Fibroblast of skin of left quadriceps (primary cell): ENCODE measurements around the gene MRPS18A.

ENCODE experiments used
- DNase-seq, 2 experiments: peaks; one replicate each; pipeline ENCODE4 v3.0.0-alpha.2; 2013; ENCODE audit warnings: low read depth in 2 of 2

Gene MRPS18A

DNA sequence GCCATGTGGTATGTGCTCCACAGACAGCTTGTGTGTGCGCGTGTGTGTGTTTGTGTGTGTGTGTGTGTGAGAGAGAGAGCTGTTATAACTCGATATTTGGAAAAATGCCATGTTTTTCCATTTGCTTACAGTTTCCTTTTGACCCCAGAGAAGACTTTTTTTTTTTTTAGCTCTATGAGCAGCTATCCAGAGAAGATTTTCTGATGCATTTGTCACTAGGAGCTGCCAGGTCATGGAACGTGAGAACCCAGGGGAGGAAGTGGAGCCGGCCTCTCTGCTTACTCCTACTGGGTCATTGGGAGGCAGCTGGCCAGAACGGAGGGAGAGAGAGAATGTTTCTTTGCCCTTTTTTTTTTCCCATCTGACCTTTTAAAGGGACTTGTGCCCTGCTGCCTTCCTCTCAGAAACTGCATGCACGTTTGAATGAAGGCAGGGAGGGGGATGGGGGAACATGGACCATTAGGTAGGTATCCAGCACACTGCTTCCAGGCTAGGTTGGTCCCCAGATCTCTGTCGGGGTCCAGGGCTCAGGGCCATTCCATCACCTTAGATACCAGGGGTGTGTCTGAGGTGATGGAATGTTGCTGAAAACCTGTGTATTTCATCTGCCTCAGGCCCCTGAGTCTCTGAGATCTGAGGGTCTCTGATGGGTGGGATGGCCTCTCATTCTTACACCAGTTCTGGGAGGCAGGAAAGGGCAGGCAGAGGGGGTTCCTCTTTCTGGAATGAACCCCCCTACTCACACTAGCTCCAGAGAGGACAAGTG, 11.2 kb upstream of the MRPS18A start:
- no peak for DNase-seq

DNA sequence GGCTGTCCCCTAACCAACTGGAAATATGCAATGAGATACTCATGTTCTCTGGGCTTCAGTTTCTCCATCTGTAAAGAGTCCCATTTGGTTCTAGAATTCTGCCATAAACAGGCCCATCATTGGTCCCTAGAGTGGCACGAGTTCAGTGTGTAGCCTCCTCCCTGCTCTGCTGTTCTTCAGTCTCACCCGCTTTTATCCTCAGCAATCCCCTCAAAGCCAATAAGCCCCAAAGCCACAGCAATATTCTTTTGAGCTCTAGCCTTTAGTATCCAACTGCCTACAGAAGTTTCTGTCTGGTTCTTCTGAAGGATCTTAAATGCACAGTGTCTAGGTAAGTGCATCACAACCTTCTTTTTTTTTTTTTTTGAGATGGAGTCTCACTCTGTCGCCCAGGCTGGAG, 9.8 kb upstream of the MRPS18A start:
- DNase-seq: no peak

DNA sequence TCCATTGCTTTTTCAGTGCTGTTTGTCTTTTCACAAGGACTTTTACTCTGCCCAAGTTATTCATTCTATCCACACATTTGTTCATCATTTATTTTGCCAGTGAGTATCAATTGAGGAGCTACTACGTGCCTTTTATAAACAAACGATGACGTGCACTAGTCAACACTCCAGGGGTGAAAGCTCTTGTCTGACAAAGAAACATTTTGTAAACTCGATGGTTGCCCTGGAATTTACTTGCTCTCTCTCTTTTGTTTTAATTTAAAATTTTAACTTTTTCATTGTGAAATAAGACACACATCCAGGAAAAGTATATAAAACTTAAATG, 8.3 kb upstream of the MRPS18A start:
- no peak for DNase-seq

DNA sequence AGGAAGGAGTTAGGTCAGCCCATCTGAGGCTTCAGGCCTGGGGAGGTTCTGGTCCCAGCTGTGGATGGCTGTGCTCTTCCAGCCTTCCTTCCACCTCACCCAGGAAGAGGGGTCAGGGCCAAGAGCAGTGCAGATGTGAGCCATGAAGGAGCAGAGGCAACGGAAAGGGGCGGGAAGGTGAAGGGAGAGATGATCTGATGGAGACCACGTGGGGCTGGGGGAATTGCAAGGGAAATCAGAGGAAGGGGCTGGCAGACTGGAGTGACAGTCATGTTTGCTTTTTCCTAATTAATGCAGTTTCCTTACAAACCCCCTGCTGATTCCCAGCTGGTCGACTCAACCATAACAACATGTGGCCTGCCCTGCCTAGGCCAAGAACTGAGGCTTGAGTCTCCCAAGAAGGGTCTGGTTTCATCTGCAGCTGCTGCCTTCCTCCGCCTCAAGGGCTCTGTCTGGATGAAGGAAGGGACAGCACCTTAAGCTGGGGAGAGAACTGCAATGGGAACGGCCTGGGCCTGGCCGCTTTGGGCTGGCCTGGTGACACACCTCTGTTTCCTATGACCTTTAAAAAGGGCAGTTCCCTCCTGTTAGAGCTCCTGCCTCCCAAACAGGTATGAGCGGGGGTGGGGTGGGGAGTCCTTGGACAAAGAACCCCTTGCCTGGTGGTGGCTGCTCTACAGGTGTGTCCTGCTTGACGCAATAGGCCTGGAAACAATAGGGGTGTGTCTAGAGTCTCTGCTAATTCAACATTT, 7.8 kb upstream of the MRPS18A start:
- no peak for DNase-seq

DNA sequence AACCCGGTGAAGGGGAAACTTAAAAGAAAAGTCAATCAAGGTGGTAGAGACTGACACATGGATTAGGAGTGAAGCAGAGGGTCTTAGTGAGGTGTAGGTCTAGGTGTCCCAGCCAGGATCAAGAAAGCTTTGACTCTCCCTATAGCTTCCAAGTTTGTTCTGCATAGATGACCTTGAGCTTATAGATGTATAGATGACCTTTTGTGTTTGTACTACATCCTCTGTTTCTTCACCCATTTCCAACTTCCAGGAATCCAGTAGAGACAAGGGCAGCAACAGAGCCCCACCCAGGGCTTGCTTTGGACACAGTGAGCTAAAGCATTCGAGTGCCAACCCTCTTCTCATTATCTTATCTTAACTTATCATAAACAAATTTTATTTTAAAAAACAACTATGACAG, 1.8 kb upstream of the MRPS18A start:
- DNase-seq: no peak

DNA sequence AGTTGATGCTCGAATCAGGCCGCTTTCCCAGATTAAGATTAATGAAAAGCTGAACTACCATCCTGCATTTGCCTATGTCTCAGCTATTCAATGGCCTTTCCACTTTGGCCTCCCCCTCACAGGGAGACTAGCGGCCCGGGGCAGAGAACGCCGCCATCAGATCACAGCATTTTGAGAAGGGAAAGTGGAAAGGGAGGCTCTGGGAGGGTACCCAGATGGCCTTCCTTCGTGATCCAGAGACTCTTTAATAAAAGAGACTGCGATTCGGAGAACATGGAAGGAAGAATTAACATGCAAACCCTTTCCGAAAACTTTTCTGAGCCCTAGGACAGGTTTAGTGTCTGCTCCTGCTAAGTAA, 533 bp downstream of the MRPS18A start:
- DNase-seq: no peak

DNA sequence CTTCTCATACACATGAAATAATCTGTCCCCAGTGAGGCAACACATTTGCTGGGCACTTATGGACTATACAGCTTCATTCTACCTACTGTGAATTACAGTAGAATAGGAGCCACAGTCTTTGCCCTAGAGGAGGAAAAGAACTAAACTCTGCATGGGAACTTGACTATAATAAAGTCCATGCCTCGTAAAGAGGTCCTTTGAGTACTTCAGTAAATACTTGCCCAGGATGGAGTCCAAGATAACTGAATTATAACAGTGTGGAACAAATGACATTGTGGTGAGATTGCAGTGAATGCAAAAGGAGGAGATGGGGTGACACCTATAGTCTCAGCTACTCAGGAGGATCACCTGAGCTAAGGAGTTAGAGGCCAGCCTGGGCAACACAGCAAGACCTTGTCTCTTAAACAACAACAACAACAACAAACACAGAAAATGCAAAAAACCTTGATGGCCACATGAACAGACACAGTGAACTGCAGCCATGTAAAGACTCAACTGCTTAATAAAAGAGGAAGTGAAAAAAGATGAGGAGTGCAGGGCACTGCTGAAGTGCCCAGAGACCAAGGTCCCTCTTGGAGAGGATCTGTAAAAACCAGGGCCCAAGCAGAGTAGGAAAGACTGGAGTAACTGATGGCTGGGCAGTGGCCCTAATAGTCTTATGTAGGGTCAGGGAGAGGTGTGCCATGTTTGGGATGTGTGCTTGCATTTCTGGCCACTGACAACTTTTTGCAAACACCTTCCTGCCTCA, 3.7 kb downstream of the MRPS18A start:
- DNase-seq: no peak

DNA sequence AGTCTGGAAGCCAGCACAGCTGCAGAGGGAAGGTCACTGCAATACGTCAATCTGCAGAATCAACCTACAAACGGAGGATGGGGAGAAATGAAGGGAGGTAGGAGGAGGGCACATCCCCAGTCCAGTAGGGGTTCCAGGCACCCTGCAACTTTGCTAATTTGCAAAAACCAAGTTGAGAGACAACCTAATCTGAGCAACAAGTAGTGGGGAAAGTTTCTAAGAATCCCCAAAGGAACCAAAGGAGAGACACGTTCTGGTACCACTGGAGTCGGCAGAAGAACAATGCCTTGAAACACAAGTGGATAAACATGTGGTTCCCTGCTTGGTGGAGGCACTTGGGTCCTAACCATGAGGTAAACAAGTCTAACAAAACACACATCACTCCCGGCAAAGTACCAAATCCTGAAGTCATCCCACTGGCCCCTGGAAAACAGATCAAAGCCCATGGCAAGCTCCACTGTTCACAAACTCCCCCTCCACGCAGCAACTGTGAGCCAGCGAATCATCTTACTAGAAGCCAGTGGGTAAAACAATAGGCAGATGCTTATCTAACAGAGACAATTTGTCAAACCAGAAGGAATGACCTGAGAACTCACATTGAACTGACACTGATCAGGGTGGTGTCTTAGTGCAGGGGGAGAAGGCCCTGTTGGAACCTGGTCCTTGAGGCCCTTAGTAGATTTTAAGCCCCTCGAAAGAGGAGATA, 4.7 kb downstream of the MRPS18A start:
- DNase-seq: no peak

DNA sequence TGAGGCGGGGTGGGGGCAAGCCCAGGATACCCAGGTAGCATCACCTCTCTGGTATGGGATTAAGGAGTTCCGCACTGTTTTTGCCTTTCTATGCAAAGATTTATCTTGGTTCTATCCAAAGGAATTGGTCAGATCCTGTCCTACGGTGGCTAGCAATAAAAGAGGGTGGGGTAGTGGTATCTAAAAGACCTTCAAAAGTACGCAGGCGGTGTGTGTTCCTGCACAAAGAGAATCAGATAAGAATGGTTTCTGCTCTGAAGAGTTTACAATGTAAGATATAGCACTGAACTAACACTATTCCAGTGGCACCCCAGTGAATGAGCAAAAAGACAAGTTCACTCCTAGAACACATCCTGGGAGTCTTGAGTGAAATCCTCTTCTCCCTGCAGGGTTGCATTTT, 6.3 kb downstream of the MRPS18A start:
- no peak for DNase-seq

DNA sequence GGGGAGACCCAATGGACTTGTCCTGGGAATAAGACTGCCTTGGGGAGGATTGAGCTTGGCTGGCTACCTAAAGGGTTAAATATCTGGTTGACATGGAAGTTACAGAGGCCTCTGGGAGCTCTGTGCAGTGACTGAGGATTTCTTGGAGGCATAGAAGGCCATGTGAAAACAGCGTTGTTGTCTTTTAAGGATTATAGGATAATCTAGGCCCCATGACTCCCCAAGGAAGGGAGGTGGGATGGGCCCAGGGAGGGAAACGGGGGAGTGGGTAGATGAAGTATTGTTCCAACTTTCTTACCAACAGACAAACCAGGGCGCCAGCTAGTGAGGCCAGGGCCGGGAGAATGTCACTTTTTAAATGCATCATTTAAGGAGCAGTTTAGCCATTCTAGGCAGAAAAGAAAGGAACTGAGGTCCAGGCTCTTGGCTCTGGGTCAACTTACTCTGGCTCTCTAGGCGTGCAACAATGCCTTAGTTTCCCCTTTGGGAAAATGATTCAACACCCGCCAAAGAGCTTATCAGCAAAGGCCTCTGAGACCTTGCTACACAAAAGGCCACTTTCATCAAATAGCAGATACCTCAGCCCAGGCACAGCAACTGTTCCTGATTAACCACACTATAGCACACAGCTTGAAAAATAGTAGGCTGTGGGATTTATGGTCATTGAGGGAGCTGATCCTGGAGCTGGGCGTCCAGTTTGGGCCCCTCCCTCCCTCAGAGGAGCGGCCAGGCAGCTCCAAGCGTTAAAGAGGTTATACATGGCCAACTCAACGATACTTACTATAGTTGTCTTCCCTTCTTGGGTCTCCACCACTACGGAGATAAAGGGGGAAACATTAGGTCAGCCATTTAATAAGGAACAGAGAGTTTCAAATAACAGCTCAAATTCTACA, 7.0 kb downstream of the MRPS18A start:
- no peak for DNase-seq

DNA sequence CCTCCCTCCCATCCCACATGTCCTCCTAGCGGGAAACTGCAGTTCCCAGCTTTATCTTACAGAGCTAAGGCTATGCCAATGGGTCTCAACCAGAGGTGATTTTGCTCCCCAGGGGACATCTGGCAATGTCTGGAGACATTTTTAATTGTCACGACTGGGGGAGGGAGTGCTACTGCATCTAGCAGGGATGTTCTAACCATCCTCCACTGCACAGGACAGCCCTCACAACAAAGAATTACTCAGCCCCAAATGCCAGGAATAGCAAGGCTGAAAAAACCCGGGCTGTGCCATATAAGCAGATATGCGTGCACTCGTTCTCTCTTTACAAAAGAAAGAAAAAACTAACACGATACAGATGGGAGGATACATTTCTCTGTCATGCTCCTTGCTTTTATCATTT, 8.5 kb downstream of the MRPS18A start:
- DNase-seq: no peak

DNA sequence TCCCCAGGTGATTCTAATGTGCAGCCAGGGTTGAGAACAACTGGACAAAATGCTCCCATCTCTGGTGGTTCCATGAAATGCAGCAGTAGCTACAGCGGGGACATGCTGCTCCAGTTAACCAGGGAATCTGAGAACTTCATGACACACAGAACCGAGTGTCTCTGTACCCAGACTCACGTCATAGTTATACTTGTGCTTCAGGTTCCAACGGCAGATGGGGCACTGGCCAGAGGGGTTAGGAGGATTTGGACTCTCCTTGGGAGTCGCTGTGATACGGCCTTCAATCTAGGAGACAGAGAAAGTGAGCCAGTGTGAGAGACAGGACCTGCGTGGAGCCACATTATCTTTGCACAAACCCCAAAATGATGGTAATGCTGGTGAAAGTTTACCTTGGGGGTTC, 9.2 kb downstream of the MRPS18A start:
- DNase-seq: no peak

DNA sequence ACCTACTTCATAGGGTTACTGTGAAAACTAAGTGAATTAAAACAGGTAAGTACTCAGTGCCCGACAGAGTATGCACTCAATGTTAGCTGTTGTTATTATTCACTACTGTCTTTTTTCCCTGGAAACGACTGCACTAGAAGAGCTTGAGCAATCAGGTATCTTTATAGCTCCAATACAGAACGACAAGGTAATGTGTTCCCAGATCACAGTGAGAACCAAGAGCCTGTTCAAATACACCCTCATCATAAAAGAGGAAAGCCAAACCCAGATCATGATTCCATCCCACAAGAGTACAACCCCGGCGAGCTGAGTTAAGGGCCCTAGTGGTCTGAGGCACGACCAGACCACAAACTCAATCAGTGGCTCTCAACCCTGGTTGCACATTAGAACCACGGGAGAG, 9.8 kb downstream of the MRPS18A start:
- no peak for DNase-seq

DNA sequence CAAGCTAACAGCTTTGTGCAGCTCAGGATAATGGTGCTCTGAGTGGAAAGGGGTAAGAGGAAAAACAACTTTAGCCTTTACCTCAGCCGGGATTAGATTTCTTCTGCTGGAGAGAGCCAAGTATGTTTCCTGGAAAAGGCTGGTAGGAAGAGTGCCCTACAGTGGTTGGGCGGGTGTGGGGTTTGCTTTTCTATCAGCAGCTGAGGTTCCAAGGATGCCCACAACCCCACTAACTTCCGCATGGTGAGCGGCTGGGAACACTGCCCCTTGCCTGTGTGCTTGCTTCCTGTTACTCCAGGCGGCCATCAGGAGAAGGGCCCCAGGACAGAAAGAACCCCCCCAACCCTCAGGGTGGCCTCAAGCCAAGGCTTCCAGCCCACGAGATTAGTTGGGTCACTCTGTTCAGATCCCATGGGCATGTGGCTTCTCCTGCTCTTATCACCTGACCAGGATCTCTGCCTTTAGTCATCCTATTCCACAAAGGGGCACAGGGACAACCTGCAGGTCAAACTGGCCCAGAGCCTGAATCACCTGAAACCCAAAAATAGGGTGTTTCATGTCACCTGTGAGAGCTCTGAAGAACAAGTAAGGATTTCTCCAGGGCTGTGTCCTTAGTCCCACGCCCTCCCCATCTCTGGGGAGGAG, 10.5 kb downstream of the MRPS18A start:
- DNase-seq: no peak

DNA sequence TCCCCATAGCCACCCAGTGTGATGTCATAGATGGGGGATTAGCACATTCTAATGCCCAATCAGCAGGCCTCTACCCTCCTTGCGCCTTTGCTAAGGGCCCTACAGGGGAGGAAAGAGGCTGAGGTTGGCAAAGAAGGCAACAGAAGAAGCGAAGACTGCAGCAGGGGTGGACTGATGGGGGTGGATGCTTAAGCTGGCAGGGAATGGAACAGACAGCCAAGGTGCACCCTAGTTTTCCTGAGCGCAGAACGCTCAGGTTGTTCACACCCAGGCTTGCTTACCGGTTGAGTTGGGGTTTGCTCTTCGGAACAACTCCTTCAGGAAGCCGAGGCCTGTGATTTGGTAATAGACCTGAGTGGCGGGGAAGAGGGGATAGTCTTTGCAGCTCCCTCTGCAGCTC, 12.7 kb downstream of the MRPS18A start:
- no peak for DNase-seq

DNA sequence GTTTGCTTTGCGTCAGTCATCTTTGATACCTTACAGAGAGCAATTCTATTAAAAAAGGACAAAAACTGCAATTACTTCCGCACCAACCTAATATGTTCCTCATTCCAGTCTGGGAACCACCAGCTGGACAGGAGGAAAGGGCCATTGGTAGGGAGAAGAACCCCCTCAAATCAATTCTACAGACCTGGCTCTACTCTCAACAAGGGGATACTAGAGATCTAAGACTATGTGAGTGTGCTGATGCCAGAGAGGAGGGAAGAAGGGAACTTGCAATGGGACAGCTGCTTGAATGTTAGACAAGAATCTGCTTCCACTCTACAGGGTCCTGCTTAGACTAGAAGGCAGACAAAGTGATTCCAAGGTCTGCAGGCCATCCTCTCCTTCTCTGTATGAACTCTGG, 13.3 kb downstream of the MRPS18A start:
- DNase-seq: no peak

DNA sequence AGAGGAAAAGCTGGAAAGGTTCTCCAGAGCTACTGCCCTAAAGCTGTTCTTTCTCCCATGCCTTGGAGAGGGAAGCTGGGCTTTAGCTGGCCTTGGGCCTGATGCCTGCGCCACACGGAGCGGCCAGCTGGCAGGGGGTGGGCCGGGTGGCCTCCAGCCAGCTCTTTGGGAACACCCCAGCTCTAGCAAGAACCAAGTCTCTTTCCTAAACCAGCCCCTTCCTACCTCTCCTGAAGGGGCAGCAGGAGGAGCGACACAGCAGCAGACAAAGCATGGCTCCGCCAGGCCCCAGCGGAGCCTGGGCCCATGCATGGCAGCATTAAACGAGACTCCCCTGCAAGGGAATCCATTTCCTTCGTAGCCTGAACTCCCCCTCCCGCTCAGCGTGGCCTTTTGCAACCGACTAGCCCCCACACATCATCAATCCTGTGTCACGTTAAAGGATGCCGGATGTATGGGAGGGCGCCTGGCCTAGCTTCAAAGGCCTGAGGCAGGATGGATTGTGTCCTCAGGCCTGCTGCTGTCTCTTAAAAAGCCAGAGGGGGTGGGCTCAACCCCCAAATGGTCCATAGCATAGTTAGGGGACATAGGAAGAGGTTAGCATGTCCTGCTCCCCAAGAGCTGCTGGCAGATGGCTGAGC, 14.0 kb downstream of the MRPS18A start:
- no peak for DNase-seq

DNA sequence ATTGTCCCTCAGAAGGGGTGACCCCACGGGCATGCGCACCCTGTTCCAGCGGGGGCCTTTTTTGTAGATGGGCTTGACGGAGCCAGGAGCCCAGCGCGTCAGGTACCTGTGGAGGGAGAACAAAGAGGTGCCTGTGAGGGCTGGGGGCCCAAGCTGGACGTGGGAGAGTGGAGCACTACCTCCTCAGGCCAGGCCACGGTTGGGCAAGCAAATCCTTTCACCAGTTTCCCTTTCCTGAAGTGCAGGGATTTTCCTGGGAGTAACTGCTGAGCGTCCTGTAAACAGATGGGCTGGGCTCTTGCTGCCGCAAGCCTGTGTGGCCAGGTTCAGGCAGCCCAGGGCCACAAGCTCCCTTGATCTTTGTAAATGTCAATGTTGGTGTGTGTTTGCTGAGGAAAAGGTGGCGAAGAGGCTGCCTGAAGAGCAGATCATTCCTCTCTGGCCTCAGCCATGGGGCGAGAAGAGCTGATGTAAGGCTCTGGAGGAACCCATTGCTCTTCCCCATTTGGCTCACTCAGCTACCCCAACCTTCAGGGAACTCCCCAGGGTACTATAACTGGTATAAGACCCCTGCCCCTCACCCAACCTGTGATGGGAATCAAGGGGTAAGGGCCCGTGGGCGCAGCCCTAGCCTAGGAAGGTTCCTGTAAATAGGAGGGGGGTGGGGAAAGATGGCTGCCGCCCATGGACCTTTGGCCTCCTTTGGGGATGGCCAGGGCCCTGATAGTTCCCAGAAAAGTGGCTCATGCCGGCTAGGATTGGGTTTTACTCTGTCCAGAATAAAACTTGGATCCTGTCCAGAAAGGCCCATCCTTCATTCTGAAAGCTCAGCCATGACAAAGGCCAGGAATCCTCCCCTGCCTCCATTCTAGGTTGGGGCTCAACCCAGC, 15.5 kb downstream of the MRPS18A start:
- no peak for DNase-seq
